GM19438 (cell line): ENCODE data around the gene SFMBT1.
"Not testable (repeated sequence)": the region's sequence is repeated elsewhere in the genome, so short reads cannot be mapped to it uniquely, and the experiment has no call there.

Experiments used
- ATAC-seq: cut with Tn5 transposase; IDR thresholded peaks from one replicate; pipeline ENCODE4 v1.9.1; 2021; ENCODE audit warnings: low read depth; ENCODE audit not compliant: unreplicated experiment

Gene SFMBT1

GRCh38 chr3:53039376-53039752 lies 6.5 kb downstream of the SFMBT1 start:
- no peak for ATAC-seq

DNA sequence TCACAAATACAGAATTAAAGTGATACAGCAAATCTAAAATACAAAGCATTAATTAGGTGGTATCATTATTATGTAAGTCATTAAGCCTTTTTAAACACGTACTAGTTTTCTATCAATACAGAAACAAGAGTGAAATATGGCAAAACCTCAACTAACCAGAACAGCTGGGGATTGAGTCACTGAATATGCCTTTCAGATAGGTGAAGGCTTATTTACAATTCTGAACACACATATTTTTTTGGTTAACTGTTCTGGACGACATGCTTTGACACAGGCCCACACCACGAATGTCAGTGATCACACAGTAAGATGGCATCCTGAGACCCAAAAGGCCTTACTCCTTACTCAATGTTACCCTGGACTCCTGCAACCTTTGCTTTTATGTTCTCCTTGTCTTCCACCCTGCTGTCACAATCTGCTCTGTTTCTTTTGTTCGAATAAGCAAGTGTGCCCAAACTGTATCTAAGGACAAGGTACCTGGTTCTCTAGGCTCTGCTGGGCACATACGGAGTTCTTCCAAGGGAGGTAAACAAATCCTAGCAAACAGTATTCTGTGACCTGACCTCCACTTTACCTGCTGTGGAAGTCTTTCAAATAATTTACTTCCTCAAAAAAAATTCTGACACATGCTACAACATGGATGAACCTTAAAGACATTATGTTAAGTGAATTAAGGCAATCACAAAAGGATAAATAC lies 7.0 kb downstream of the SFMBT1 start:
- ATAC-seq, result no peak

GRCh38 chr3:53035825-53036619 lies 9.9 kb downstream of the SFMBT1 start:
- no peak for ATAC-seq

GRCh38 chr3:53035018-53035417 lies 10.9 kb downstream of the SFMBT1 start:
- not testable (repeated sequence) for ATAC-seq

DNA sequence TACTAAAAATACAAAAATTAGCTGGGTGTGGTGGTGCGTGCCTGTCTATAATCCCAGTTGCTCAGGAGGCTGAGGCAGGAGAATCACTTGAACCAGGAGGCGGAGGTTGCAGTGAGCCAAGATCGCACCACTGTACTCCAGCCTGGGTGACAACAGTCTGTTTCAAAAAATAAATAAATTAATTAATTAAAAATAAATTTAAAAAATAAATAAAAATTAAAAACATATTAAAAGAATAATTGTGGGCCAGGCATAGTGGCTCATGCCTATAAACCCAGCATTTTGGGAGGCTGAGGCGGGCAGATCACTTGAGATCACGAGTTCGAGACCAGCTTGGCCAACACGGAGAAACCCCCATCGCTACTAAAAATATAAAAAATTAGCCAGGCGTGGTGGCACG lies 11.5 kb downstream of the SFMBT1 start:
- ATAC-seq, result not testable (repeated sequence)

DNA sequence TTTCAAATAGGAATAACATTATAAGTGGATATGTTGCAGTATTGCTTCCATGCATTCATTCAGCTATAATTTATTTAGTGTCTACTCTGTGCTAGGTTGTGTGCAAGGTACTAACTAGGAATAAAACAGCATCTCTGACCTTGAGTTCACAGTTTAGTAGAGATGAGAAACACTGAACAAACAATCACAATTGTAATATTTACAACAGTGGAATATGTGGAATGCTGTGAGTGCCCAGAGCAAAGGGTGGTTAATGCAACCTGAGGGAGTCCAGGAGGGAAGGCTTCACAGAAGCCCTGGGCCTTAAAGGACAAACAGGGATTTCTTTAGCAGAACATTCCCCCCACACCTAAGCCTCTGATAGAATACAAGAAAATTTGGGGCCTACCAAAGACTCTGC lies 13.3 kb downstream of the SFMBT1 start:
- no peak for ATAC-seq

GRCh38 chr3:53030619-53031449 lies 15.0 kb downstream of the SFMBT1 start:
- ATAC-seq, result no peak

- no peak for ATAC-seq
Observed at GRCh38 chr3:53028641-53029040, 17.2 kb downstream of the SFMBT1 start.

DNA sequence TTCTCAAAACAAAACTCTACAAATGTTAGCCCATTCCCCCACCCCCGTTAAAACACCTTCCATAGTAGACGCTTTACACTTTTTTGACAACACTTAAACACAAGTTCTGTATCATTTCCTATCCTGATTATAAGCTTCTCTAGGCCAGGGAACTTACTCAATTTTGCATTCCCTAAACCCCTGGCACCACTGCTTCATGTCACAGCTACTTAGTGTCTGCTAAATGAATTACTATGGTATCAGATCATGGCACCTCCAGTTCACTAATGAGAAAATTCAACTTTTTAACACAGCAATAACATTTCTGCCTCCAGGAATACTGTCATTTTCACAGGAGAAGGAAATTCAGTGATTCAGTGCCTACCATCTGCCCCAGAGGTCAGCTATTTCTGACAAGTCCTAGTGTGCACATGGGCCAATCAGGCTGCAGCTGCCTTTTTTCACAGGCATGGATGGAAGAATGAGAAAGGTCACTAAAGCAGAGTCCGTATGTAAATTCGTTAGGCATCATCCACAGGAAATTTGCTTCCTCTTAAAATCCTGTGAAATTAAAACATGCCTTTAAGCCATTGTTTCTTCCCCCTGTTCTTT lies 18.5 kb downstream of the SFMBT1 start:
- ATAC-seq, result no peak

GRCh38 chr3:53026382-53027162 lies 19.3 kb downstream of the SFMBT1 start:
- ATAC-seq, result no peak

DNA sequence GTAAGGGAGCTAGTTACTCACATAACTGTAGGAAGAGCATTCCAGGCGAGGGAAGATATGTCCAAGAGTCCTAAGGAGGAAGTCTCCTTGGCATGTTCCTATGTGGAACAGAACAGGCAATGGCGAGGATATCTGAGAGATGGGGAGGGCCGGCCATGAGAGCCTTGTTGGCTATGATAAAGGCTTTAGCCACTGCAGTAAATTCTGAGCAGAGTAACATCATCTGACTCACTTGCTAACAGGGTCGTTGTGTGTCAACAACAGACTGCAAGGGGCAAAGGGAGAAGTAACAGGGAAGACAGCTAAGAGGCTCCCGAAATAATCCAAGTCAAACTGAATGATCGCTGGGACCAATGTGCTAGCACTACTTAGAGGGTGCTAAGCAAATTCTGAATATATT lies 21.6 kb downstream of the SFMBT1 start:
- ATAC-seq, result no peak

- no peak for ATAC-seq
Observed at GRCh38 chr3:53023072-53023823, 22.6 kb downstream of the SFMBT1 start.

GRCh38 chr3:53022647-53023046 lies 23.2 kb downstream of the SFMBT1 start:
- ATAC-seq, result no peak

GRCh38 chr3:53016236-53016635 lies 29.6 kb downstream of the SFMBT1 start:
- no peak for ATAC-seq

DNA sequence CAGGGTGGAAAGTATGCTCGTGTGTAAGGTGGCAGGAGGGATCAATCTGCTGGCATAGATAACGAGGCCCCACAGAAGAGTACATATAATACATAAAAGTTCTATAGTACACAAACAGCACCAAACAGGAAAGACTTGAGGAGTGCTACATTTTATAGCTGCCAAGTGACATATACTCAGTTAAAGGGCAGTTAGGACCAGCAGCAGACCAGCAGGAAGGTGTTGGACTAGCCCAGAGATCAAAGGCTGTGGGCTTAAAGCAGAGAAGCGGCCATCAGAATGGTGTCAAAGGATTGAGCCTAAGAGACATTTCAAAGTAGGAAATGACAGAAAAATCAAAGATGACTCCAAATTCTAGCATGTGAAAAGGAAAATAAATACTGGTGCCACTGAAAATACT lies 34.5 kb downstream of the SFMBT1 start:
- no peak for ATAC-seq

- ATAC-seq, result no peak
Observed at GRCh38 chr3:53009826-53010539, 35.9 kb downstream of the SFMBT1 start.

DNA sequence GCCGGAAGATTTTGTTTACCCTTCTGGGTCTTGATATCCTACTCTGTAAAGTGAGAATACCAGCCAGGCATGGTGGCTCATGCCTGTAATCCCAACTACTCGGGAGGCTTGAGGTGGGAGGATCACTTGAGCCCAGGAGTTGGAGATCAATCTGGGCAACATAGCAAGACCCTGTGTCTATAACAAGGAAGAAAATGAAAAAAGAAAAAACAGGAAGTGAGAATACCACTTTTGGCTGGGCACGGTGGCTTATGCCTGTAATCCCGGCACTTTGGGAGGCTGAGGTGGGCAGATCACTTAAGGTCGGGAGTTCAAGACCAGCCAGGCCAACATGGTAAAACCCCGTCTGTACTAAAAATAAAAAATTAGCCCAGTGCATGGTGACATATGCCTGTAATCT lies 36.9 kb downstream of the SFMBT1 start:
- ATAC-seq, result no peak

GRCh38 chr3:53005854-53006513 lies 39.9 kb downstream of the SFMBT1 start:
- no peak for ATAC-seq
